ENCODE data around the gene FIGNL1. TPM values are rescaled to one million over a fixed set of nuclear protein-coding genes. Genes with fewer than 3 reads are reported as not detected.

Gene FIGNL1
- total and polyA plus RNA-seq, 2 of the 4 experiments (the other 2 are of a cell fraction) = 8.2 to 27.1 TPM

- Histone ChIP-seq H2BK5ac (ENCODE audit: low read depth, low read length, poor library complexity, severe bottlenecking) (no peak overlapping the region), H2BK20ac (ENCODE audit: low read depth, low read length) (no peak overlapping the region), H2BK15ac (ENCODE audit: low read depth, low read length) (no peak overlapping the region), H2AFZ (replicated peaks; ENCODE audit: low read length, poor library complexity) (no peak overlapping the region), H3K4me3 (ENCODE audit: insufficient read depth, low read depth, low read length) (no peak overlapping the region), H4K8ac (ENCODE audit: low read depth in 2 of 2, low read length in 2 of 2) (no peak overlapping the region), H4K91ac (ENCODE audit: insufficient read depth, low read depth, low read length) (no peak overlapping the region), H3K4me2 (ENCODE audit: low read depth, low read length) (no peak overlapping the region), H3K79me1 (ENCODE audit: low read depth in 1 of 2, low read length in 2 of 2) (no peaks in the 10 kb centered on the region), H3K9me3 (ENCODE audit: control insufficient read depth, insufficient read depth, low read length) (no peaks in the 10 kb centered on the region), H3K4me1 (ENCODE audit: control insufficient read depth, insufficient read depth, low read length) (no peaks in the 10 kb centered on the region), H2AK5ac (ENCODE audit: low read depth, low read length) (no peak overlapping the region), H2BK120ac (ENCODE audit: low read depth, low read length) (no peak overlapping the region), H3K27me3 (ENCODE audit: control insufficient read depth, insufficient read depth, low read length) (peaks cover 4% of the 10 kb centered on the region; the same call in 1 of the 2 replicates), H3K56ac (ENCODE audit: extremely low read depth, insufficient read depth, low read length) (no peak overlapping the region), H2AK9ac (replicated peaks; ENCODE audit: low read depth, low read length, poor library complexity) (no peak overlapping the region), H3K18ac (ENCODE audit: low read depth, low read length) (no peak overlapping the region), H4K20me1 (ENCODE audit: insufficient read depth, low read length) (no peaks in the 10 kb centered on the region), H3K9me1 (ENCODE audit: insufficient read depth, low read length) (no peaks in the 10 kb centered on the region), H4K5ac (ENCODE audit: low read depth, low read length) (no peak overlapping the region), H3K4ac (ENCODE audit: low read depth, low read length) (no peak overlapping the region), H3K27ac (ENCODE audit: insufficient read depth, low read length) (no peak overlapping the region), H3K36me3 (ENCODE audit: control insufficient read depth, insufficient read depth, low read length) (no peaks in the 10 kb centered on the region), H3K23ac (ENCODE audit: low read depth, low read length) (no peak overlapping the region), H3K9ac (ENCODE audit: low read depth, low read length) (no peak overlapping the region), H3K14ac (replicated peaks; ENCODE audit: low read depth, low read length) (no peak overlapping the region)
- ATAC-seq (ENCODE audit: low read depth) (no peak), DNase-seq (no peak)
- TF ChIP-seq CTCF (conservative IDR thresholded peaks at IDR 0.05; ENCODE audit: low read depth, low read length) (no peak), SMC3 (IDR thresholded peaks at IDR 0.05; ENCODE audit: low read depth, low read length) (no peak), FOS (IDR thresholded peaks at IDR 0.05; ENCODE audit: low read depth, low read length) (no peak), RCOR1 (IDR thresholded peaks at IDR 0.05; ENCODE audit: insufficient replicate concordance, low read length) (no peak), MAFK (IDR thresholded peaks at IDR 0.05; ENCODE audit: low read depth, low read length) (no peak)
- CTCF ChIA-PET = no interaction called here
- POLR2A ChIA-PET (ENCODE audit: unreplicated experiment) = no interaction called here
- WGBS, 2 experiments (ENCODE audit: extremely low coverage in 2 of 2, insufficient read length in 1 of 2) = 0% methylated on average over 1 of the region's 7 CpGs; no CpG with 5 or more reads in 1 of the 2 experiments
- in situ Hi-C loops (cut with MboI; ENCODE audit: low sequenced_read_pairs) (no loop called here), dilution Hi-C loops (cut with HindIII; ENCODE audit: low sequenced_read_pairs, unreplicated experiment) (no loop called here), intact Hi-C loops (cut with micrococcal nuclease) (loop anchor here (10.0 kb wide), 1 partner anchor 505 kb away; no protein-coding TSS in a partner anchor)
- no TSS peak for BruUV-seq (replicated peaks)
Measured at GRCh38 chr7:50479743-50480517, 29.8 kb upstream of the FIGNL1 start.
